PC-3 (cell line): ENCODE measurements around the gene GATA1. TPM values are rescaled to one million over a fixed set of nuclear protein-coding genes. Genes with fewer than 3 reads are reported as not detected.

Experiments
- ATAC-seq: fragments of 200-7000 bp; cut with Tn5 transposase; 2 replicates; pipeline ENCODE4 v1.9.1; 2020; ENCODE audit warnings: mild to moderate bottlenecking, moderate library complexity
- BruUV-seq: library from RNA; stranded (reverse); fragments of 400-500 nt; replicated peaks from 2 replicates; lab custom pipeline; 2021; lab: Mats Ljungman, UMichigan
- CTCF ChIA-PET: fragments of 300-600 bp; sonication (Branson Sonifier 250); formaldehyde crosslinking; loops from one replicate; lab custom pipeline; 2022; ENCODE audit warnings: antibody characterized with exemption; lab: Charles Lee
- POLR2A ChIA-PET: fragments of 300-600 bp; sonication (Branson Sonifier 250); formaldehyde crosslinking; loops from one replicate; lab custom pipeline; 2022; ENCODE audit warnings: antibody characterized with exemption; ENCODE audit not compliant: unreplicated experiment; lab: Charles Lee
- DNase-seq: peaks from one replicate; pipeline ENCODE4 v3.0.0-alpha.2; 2015
- H2AFZ ChIP-seq: fragments of 300-600 bp; sonication (generic); 2 replicates; pipeline ENCODE4 v1.6.0; 2016; ENCODE audit warnings: antibody characterized with exemption, low read length
- H3F3A ChIP-seq: fragments of 300-600 bp; sonication (generic); one replicate; pipeline ENCODE4 v1.6.0; 2017; ENCODE audit warnings: antibody characterized with exemption, low read length, control low read depth, mild to moderate bottlenecking; ENCODE audit not compliant: unreplicated experiment
- H3K27ac ChIP-seq: fragments of 300-600 bp; sonication (generic); 2 replicates; pipeline ENCODE4 v1.5.1; 2016; ENCODE audit warnings: mild to moderate bottlenecking, low read length
- H3K27me3 ChIP-seq: fragments of 300-600 bp; sonication (generic); 2 replicates; pipeline ENCODE4 v1.6.1; 2016; ENCODE audit warnings: low read length, mixed read lengths
- H3K36me3 ChIP-seq: fragments of 300-600 bp; sonication (generic); 2 replicates; pipeline ENCODE4 v1.6.1; 2016; ENCODE audit warnings: low read depth, mixed run types, low read length, mixed read lengths
- H3K4me1 ChIP-seq: fragments of 300-600 bp; sonication (generic); 2 replicates; pipeline ENCODE4 v1.5.1; 2016; ENCODE audit warnings: low read length; ENCODE audit not compliant: insufficient read depth
- H3K4me2 ChIP-seq: fragments of 300-600 bp; sonication (generic); 2 replicates; pipeline ENCODE4 v1.6.0; 2016; ENCODE audit warnings: low read length
- H3K4me3 ChIP-seq: fragments of 300-600 bp; sonication (generic); 2 replicates; pipeline ENCODE4 v1.5.1; 2016; ENCODE audit warnings: mild to moderate bottlenecking, low read length, mixed read lengths
- H3K79me2 ChIP-seq: fragments of 300-600 bp; sonication (generic); 2 replicates; pipeline ENCODE4 v1.6.1; 2017; ENCODE audit warnings: low read length, mixed read lengths
- H3K9ac ChIP-seq: fragments of 300-600 bp; sonication (generic); 2 replicates; pipeline ENCODE4 v1.6.0; 2016; ENCODE audit warnings: mild to moderate bottlenecking, low read length
- H3K9me2 ChIP-seq: fragments of 300-600 bp; sonication (generic); replicated peaks from 2 replicates; pipeline ENCODE4 v1.6.1; 2016; ENCODE audit warnings: mixed run types, low read length, mixed read lengths
- H3K9me3 ChIP-seq: fragments of 300-600 bp; sonication (generic); 2 replicates; pipeline ENCODE4 v1.6.1; 2016; ENCODE audit warnings: low read length, mixed read lengths
- H4K20me1 ChIP-seq: fragments of 300-600 bp; sonication (generic); 2 replicates; pipeline ENCODE4 v1.6.1; 2016; ENCODE audit warnings: low read length, mixed read lengths
- CTCF ChIP-seq: fragments of 300-600 bp; sonication (generic); conservative IDR thresholded peaks from 2 replicates; pipeline ENCODE4 v1.5.1; 2017; ENCODE audit warnings: antibody characterized with exemption, low read depth, mild to moderate bottlenecking, low read length
- EZH2 ChIP-seq: fragments of 300-600 bp; sonication (generic); IDR thresholded peaks from one replicate; pipeline ENCODE4 v1.6.1; 2017; ENCODE audit warnings: antibody characterized with exemption, mild to moderate bottlenecking, low read length; ENCODE audit not compliant: unreplicated experiment
- EZH2phosphoT487 ChIP-seq: fragments of 300-600 bp; sonication (generic); IDR thresholded peaks from 2 replicates; pipeline ENCODE4 v1.6.1; 2018; ENCODE audit warnings: mild to moderate bottlenecking, antibody characterized with exemption, low read length, borderline replicate concordance
- intact Hi-C: fragments of 100-400 bp; cut with micrococcal nuclease; formaldehyde crosslinking; loops from 2 replicates; pipeline ENCODE4 v1.9.0; 2023
- total RNA-seq: library from RNA; depleted of rRNA; stranded (reverse); fragments of >200 nt; gene quantifications from 2 replicates; pipeline ENCODE4 v1.2.3, GENCODE V29; 2014

Gene GATA1
- total RNA-seq, 1 experiment from 2014 or later, result not detected

GRCh38 chrX:48829016-48829735 is 42.8 kb downstream of the GATA1 start:
- H3K4me1 ChIP-seq, result peaks cover 9% of the 10 kb centered on the region
- H3K9me2 ChIP-seq, result no peaks in the 10 kb centered on the region
- no peak overlapping the region for H3K4me2 ChIP-seq
- no TSS peak for BruUV-seq
- H3K36me3 ChIP-seq, result no peaks in the 10 kb centered on the region
- H3K9ac ChIP-seq, result no peak overlapping the region
- no peaks in the 10 kb centered on the region for H3F3A ChIP-seq
- H3K4me3 ChIP-seq, result no peak overlapping the region
- intact Hi-C loops, result no loop called here
- no peak overlapping the region for H3K27ac ChIP-seq
- CTCF ChIA-PET, result no interaction called here
- H2AFZ ChIP-seq, result no peak overlapping the region
- ATAC-seq (no peak), DNase-seq (no peak)
- no peaks in the 10 kb centered on the region for H3K9me3 ChIP-seq
- H4K20me1 ChIP-seq, result no peaks in the 10 kb centered on the region
- TF ChIP-seq CTCF (no peak), EZH2phosphoT487 (no peak), EZH2 (no peak)
- H3K27me3 ChIP-seq, result no peaks in the 10 kb centered on the region
- H3K79me2 ChIP-seq, result peaks cover 10% of the 10 kb centered on the region
- POLR2A ChIA-PET, result no interaction called here

GRCh38 chrX:48831136-48831908 is 44.9 kb downstream of the GATA1 start:
- no peak for TF ChIP-seq CTCF
- TF ChIP-seq EZH2, result no peak
- TF ChIP-seq EZH2phosphoT487, result no peak
- H4K20me1 ChIP-seq, result no peaks in the 10 kb centered on the region
- no peak overlapping the region for H2AFZ ChIP-seq
- no peaks in the 10 kb centered on the region for H3K36me3 ChIP-seq
- no peak overlapping the region for H3K4me3 ChIP-seq
- DNase-seq (no peak), ATAC-seq (no peak)
- peaks cover 13% of the 10 kb centered on the region for H3K79me2 ChIP-seq
- H3K27me3 ChIP-seq, result no peaks in the 10 kb centered on the region
- no peaks in the 10 kb centered on the region for H3F3A ChIP-seq
- H3K9ac ChIP-seq, result no peak overlapping the region
- CTCF ChIA-PET, result no interaction called here
- intact Hi-C loops, result no loop called here
- H3K27ac ChIP-seq, result no peak overlapping the region
- no TSS peak for BruUV-seq
- H3K4me2 ChIP-seq, result no peak overlapping the region
- POLR2A ChIA-PET, result no interaction called here
- no peaks in the 10 kb centered on the region for H3K9me3 ChIP-seq
- no peaks in the 10 kb centered on the region for H3K9me2 ChIP-seq
- peaks cover 12% of the 10 kb centered on the region for H3K4me1 ChIP-seq

- no peaks in the 10 kb centered on the region for H3K27me3 ChIP-seq
- CTCF ChIA-PET, result no interaction called here
- BruUV-seq, result no TSS peak
- no peak overlapping the region for H3K27ac ChIP-seq
- no peak overlapping the region for H2AFZ ChIP-seq
- no peaks in the 10 kb centered on the region for H3F3A ChIP-seq
- DNase-seq (no peak), ATAC-seq (no peak)
- H3K79me2 ChIP-seq, result peaks cover 13% of the 10 kb centered on the region
- no peaks in the 10 kb centered on the region for H3K36me3 ChIP-seq
- no peak overlapping the region for H3K4me3 ChIP-seq
- H3K4me2 ChIP-seq, result no peak overlapping the region
- peaks cover 12% of the 10 kb centered on the region for H3K4me1 ChIP-seq
- POLR2A ChIA-PET, result no interaction called here
- intact Hi-C loops, result no loop called here
- no peak for TF ChIP-seq EZH2
- no peak for TF ChIP-seq CTCF
- no peak for TF ChIP-seq EZH2phosphoT487
- no peaks in the 10 kb centered on the region for H3K9me2 ChIP-seq
- no peaks in the 10 kb centered on the region for H3K9me3 ChIP-seq
- H3K9ac ChIP-seq, result no peak overlapping the region
- no peaks in the 10 kb centered on the region for H4K20me1 ChIP-seq
These were observed 45.5 kb downstream of the GATA1 start for GRCh38 chrX:48831909-48832291.
